Karpas-422 (cell line): ENCODE data around the gene KLHL22. TPM values are rescaled to one million over a fixed set of nuclear protein-coding genes. Genes with fewer than 3 reads are reported as not detected.
A peak's percentile ranks its signal among the peaks of the same experiment; 100 is the strongest.

Experiments
- DNase-seq: peaks from one replicate; pipeline ENCODE4 v3.0.0-alpha.2; 2015
- H2AFZ ChIP-seq: fragments of 200-600 bp; sonication (generic); 2 replicates; pipeline ENCODE4 v1.6.1; 2014; ENCODE audit warnings: antibody characterized with exemption, low read length, mixed read lengths
- H3K27ac ChIP-seq: fragments of 200-600 bp; sonication (generic); 2 replicates; pipeline ENCODE4 v1.5.1; 2014; ENCODE audit warnings: mild to moderate bottlenecking, low read length, moderate library complexity
- H3K27me3 ChIP-seq: fragments of 200-600 bp; sonication (generic); 2 replicates; pipeline ENCODE4 v1.6.1; 2014; ENCODE audit warnings: low read length, mixed read lengths
- H3K36me3 ChIP-seq: fragments of 200-600 bp; sonication (generic); 2 replicates; pipeline ENCODE4 v1.6.1; 2014; ENCODE audit warnings: low read length, mixed read lengths; ENCODE audit not compliant: insufficient read depth
- H3K4me1 ChIP-seq: fragments of 200-600 bp; sonication (generic); 2 replicates; pipeline ENCODE4 v1.6.1; 2014; ENCODE audit warnings: mild to moderate bottlenecking, low read length, mixed read lengths
- H3K4me2 ChIP-seq: fragments of 200-600 bp; sonication (generic); 2 replicates; pipeline ENCODE4 v1.6.1; 2014; ENCODE audit warnings: low read length, low read depth, mild to moderate bottlenecking; ENCODE audit not compliant: poor library complexity, severe bottlenecking
- H3K4me3 ChIP-seq: fragments of 200-600 bp; sonication (generic); 2 replicates; pipeline ENCODE4 v1.5.1; 2014; ENCODE audit warnings: mild to moderate bottlenecking, antibody characterized with exemption, low read length, mixed read lengths
- H3K79me2 ChIP-seq: fragments of 200-600 bp; sonication (generic); 2 replicates; pipeline ENCODE4 v1.6.1; 2014; ENCODE audit warnings: mild to moderate bottlenecking, low read length, mixed read lengths
- H3K9ac ChIP-seq: fragments of 200-600 bp; sonication (generic); 2 replicates; pipeline ENCODE4 v1.6.0; 2014; ENCODE audit warnings: low read length
- H3K9me2 ChIP-seq: fragments of 200-600 bp; sonication (generic), shearing (Covaris generic); replicated peaks from 2 replicates; pipeline ENCODE4 v1.6.0; 2014; ENCODE audit warnings: mild to moderate bottlenecking, low read length, moderate library complexity; ENCODE audit not compliant: insufficient read depth
- H3K9me3 ChIP-seq: fragments of 300-700, 200-600 bp; sonication (generic); 2 replicates; pipeline ENCODE4 v1.6.1; 2014; ENCODE audit warnings: low read length, mixed read lengths
- H4K20me1 ChIP-seq: fragments of 200-600 bp; sonication (generic); 2 replicates; pipeline ENCODE4 v1.6.1; 2014; ENCODE audit warnings: mild to moderate bottlenecking, antibody characterized with exemption, low read length, low read depth; ENCODE audit not compliant: insufficient read depth
- total RNA-seq: library from RNA; depleted of rRNA; stranded (reverse); fragments of >200 nt; shearing (Covaris generic); gene quantifications from 2 replicates; pipeline ENCODE4 v1.2.3, GENCODE V29; 2014; ENCODE audit warnings: low replicate concordance

Gene KLHL22
- total RNA-seq, 1 experiment from 2014 or later = 9.7 TPM

- Histone ChIP-seq H2AFZ (no peak overlapping the region), H3K9me3 (no peaks in the 10 kb centered on the region), H4K20me1 (peaks cover 42% of the 10 kb centered on the region), H3K4me3 (no peak overlapping the region), H3K79me2 (peaks cover 93% of the 10 kb centered on the region), H3K9me2 (no peaks in the 10 kb centered on the region), H3K27me3 (no peaks in the 10 kb centered on the region), H3K9ac (no peak overlapping the region), H3K4me2 (no peak overlapping the region), H3K27ac (no peak overlapping the region), H3K4me1 (peaks cover 2% of the 10 kb centered on the region; the same call in 1 of the 2 replicates), H3K36me3 (peaks cover 3% of the 10 kb centered on the region; the same call in 1 of the 2 replicates)
- no peak for DNase-seq
These were observed 32.9 kb upstream of the KLHL22 start for GRCh38 chr22:20528405-20528978.

GRCh38 chr22:20526628-20527355, 31.2 kb upstream of the KLHL22 start:
- Histone ChIP-seq H3K9ac (no peak overlapping the region), H3K27ac (no peak overlapping the region), H3K9me3 (no peaks in the 10 kb centered on the region), H3K4me3 (no peak overlapping the region), H3K27me3 (no peaks in the 10 kb centered on the region), H3K4me1 (peaks cover 10% of the 10 kb centered on the region), H2AFZ (no peak overlapping the region), H4K20me1 (peaks cover 38% of the 10 kb centered on the region), H3K79me2 (peaks cover 93% of the 10 kb centered on the region), H3K36me3 (peaks cover 3% of the 10 kb centered on the region; the same call in 1 of the 2 replicates), H3K9me2 (no peaks in the 10 kb centered on the region), H3K4me2 (no peak overlapping the region)
- DNase-seq = no peak

- H3K9me2 ChIP-seq = no peaks in the 10 kb centered on the region
- H3K4me1 ChIP-seq = peaks cover 10% of the 10 kb centered on the region
- H3K4me3 ChIP-seq = no peak overlapping the region
- H3K79me2 ChIP-seq = peaks cover 89% of the 10 kb centered on the region
- peaks cover 34% of the 10 kb centered on the region for H4K20me1 ChIP-seq
- H2AFZ ChIP-seq = no peak overlapping the region
- no peak for DNase-seq
- H3K27me3 ChIP-seq = no peaks in the 10 kb centered on the region
- no peaks in the 10 kb centered on the region for H3K9me3 ChIP-seq
- no peak overlapping the region for H3K4me2 ChIP-seq
- H3K36me3 ChIP-seq = peaks cover 3% of the 10 kb centered on the region; the same call in 1 of the 2 replicates
- no peak overlapping the region for H3K9ac ChIP-seq
- no peak overlapping the region for H3K27ac ChIP-seq
These were observed 30.7 kb upstream of the KLHL22 start for GRCh38 chr22:20526305-20526627.

- Histone ChIP-seq H3K4me3 (no peak overlapping the region), H3K4me1 (peaks cover 10% of the 10 kb centered on the region), H3K79me2 (peaks cover 85% of the 10 kb centered on the region), H3K9me2 (no peaks in the 10 kb centered on the region), H3K9ac (no peak overlapping the region), H4K20me1 (peaks cover 30% of the 10 kb centered on the region), H2AFZ (no peak overlapping the region), H3K4me2 (no peak overlapping the region), H3K27ac (no peak overlapping the region), H3K36me3 (peaks cover 9% of the 10 kb centered on the region), H3K27me3 (no peaks in the 10 kb centered on the region), H3K9me3 (no peaks in the 10 kb centered on the region)
- DNase-seq = no peak
These were observed 29.5 kb upstream of the KLHL22 start for GRCh38 chr22:20525048-20525447.

GRCh38 chr22:20524004-20524481, 28.4 kb upstream of the KLHL22 start:
- Histone ChIP-seq H3K79me2 (peaks cover 87% of the 10 kb centered on the region), H3K4me1 (peaks cover 10% of the 10 kb centered on the region), H3K36me3 (peaks cover 13% of the 10 kb centered on the region), H3K27ac (0 out of 2 replicates have a peak overlapping the region, but pooled peaks have one; percentile 11), H3K27me3 (no peaks in the 10 kb centered on the region), H3K4me3 (no peak overlapping the region), H3K9me3 (no peaks in the 10 kb centered on the region), H2AFZ (no peak overlapping the region), H3K4me2 (no peak overlapping the region), H3K9me2 (no peaks in the 10 kb centered on the region), H3K9ac (no peak overlapping the region), H4K20me1 (peaks cover 28% of the 10 kb centered on the region)
- no peak for DNase-seq

GRCh38 chr22:20523086-20523983, 27.7 kb upstream of the KLHL22 start:
- no peak for DNase-seq
- peaks cover 10% of the 10 kb centered on the region for H3K4me1 ChIP-seq
- H3K79me2 ChIP-seq = peaks cover 87% of the 10 kb centered on the region

GRCh38 chr22:20522134-20523004, 26.8 kb upstream of the KLHL22 start:
- Histone ChIP-seq H3K9me2 (no peaks in the 10 kb centered on the region), H3K27ac (no peak overlapping the region), H2AFZ (no peak overlapping the region), H3K27me3 (no peaks in the 10 kb centered on the region), H4K20me1 (peaks cover 37% of the 10 kb centered on the region), H3K79me2 (peaks cover 88% of the 10 kb centered on the region), H3K9ac (no peak overlapping the region), H3K9me3 (no peaks in the 10 kb centered on the region), H3K4me1 (peaks cover 10% of the 10 kb centered on the region), H3K4me3 (no peak overlapping the region), H3K36me3 (peaks cover 12% of the 10 kb centered on the region), H3K4me2 (no peak overlapping the region)
- no peak for DNase-seq

More at GRCh38 chr22:20523086-20523983, 27.7 kb upstream of the KLHL22 start:
- H3K36me3 ChIP-seq = peaks cover 14% of the 10 kb centered on the region
- H3K9me2 ChIP-seq = no peaks in the 10 kb centered on the region
- no peaks in the 10 kb centered on the region for H3K27me3 ChIP-seq
- no peak overlapping the region for H3K9ac ChIP-seq
- H3K27ac ChIP-seq = peak overlapping the region; percentile 11; the same call in 1 of the 2 replicates
- no peak overlapping the region for H3K4me2 ChIP-seq
- no peak overlapping the region for H2AFZ ChIP-seq
- H3K4me3 ChIP-seq = no peak overlapping the region
- H4K20me1 ChIP-seq = peaks cover 28% of the 10 kb centered on the region
- no peaks in the 10 kb centered on the region for H3K9me3 ChIP-seq
